H1 (cell line): Measurements from ENCODE around the gene ADGRB2.

Experiments used
- CEBPB ChIP-seq: IDR thresholded peaks from 2 replicates; pipeline ENCODE4 v1.6.1; 2012; ENCODE audit warnings: low read depth, low read length
- EP300 ChIP-seq, 2 experiments: IDR thresholded peaks; 1 replicate in 1 of 2; 2 replicates in 1 of 2; pipeline ENCODE4 v1.6.1; 2011 to 2012; ENCODE audit warnings: low read depth in 2 of 2, low read length in 2 of 2, mild to moderate bottlenecking in 2 of 2, borderline replicate concordance in 1 of 2, inconsistent platforms in 1 of 2, moderate library complexity in 1 of 2
- EZH2 ChIP-seq: fragments of 200-600 bp; sonication (generic); IDR thresholded peaks from 2 replicates; pipeline ENCODE4 v1.7.1; 2012; ENCODE audit warnings: low read depth, mild to moderate bottlenecking, moderate library complexity, low read length, inconsistent platforms; ENCODE audit not compliant: severe bottlenecking
- JUND ChIP-seq: IDR thresholded peaks from 2 replicates; pipeline ENCODE4 v1.6.1; 2011; ENCODE audit warnings: mild to moderate bottlenecking, improper control_type of control experiment, low read length
- KDM4A ChIP-seq: IDR thresholded peaks from one replicate; pipeline ENCODE4 v1.7.1; 2012; ENCODE audit warnings: low read depth, mild to moderate bottlenecking, moderate library complexity, low read length, inconsistent platforms; ENCODE audit not compliant: severe bottlenecking
- NANOG ChIP-seq: IDR thresholded peaks from 2 replicates; pipeline ENCODE4 v1.6.1; 2011; ENCODE audit warnings: low read length, low read depth, mild to moderate bottlenecking, inconsistent platforms; ENCODE audit not compliant: insufficient read depth, poor library complexity, severe bottlenecking
- POLR2A ChIP-seq, 2 experiments: IDR thresholded peaks; 1 replicate in 1 of 2; 2 replicates in 1 of 2; pipeline ENCODE4 v1.6.1; 2011; ENCODE audit warnings: low read depth in 2 of 2, low read length in 2 of 2, mild to moderate bottlenecking in 2 of 2; ENCODE audit errors: control extremely low read depth in 1 of 2
- RNF2 ChIP-seq: fragments of 200-900, 300-1000 bp; sonication (generic); IDR thresholded peaks from 2 replicates; pipeline ENCODE4 v1.7.1; 2016; ENCODE audit warnings: borderline replicate concordance, low read depth, mild to moderate bottlenecking, antibody characterized with exemption, low read length; ENCODE audit not compliant: poor library complexity, severe bottlenecking; ENCODE audit errors: missing control alignments
- ZNF274 ChIP-seq: IDR thresholded peaks from 2 replicates; pipeline ENCODE4 v1.7.0; 2012; ENCODE audit warnings: low read length, borderline replicate concordance; ENCODE audit errors: extremely low read depth
- TF ChIP-seq, protein P1 (sequence below): IDR thresholded peaks from 2 replicates; pipeline ENCODE4 v1.6.1; 2011; ENCODE audit warnings: low read depth, mild to moderate bottlenecking, low read length; ENCODE audit not compliant: insufficient read depth
- TF ChIP-seq, protein P2 (sequence below), 3 experiments: IDR thresholded peaks; 1 replicate in 2 of 3; 2 replicates in 1 of 3; pipeline versions ENCODE4 v1.5.1 to v1.6.1; 2011; ENCODE audit warnings: low read length in 3 of 3, mild to moderate bottlenecking in 3 of 3, inconsistent platforms in 2 of 3, low read depth in 1 of 3, moderate library complexity in 1 of 3; ENCODE audit not compliant: insufficient read depth in 1 of 3; ENCODE audit errors: control extremely low read depth in 1 of 3

DNA sequence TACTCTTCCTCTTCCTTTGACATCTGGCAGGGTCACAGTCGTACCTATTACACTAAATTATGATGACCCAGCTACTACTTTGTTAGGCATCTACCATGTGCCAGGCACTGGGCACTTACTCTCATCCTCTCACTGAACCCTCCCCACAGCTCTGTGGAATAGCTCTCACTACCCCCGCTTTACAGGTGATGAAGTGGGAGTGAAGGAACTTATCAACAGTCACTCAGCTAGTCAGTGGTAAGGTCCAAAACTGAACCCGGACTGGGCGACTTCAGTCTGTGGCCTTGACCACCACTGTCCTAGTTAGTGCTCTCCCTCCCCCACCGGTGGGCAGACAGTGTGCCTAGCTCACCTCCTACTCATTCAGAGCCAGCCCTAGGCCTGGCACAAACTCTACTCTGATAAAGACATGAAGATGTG lies 12.3 kb downstream of the ADGRB2 start:
- TF ChIP-seq EZH2 = no peak
- TF ChIP-seq, protein P1, sequence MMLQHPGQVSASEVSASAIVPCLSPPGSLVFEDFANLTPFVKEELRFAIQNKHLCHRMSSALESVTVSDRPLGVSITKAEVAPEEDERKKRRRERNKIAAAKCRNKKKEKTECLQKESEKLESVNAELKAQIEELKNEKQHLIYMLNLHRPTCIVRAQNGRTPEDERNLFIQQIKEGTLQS = no peak
- TF ChIP-seq, protein P2, sequence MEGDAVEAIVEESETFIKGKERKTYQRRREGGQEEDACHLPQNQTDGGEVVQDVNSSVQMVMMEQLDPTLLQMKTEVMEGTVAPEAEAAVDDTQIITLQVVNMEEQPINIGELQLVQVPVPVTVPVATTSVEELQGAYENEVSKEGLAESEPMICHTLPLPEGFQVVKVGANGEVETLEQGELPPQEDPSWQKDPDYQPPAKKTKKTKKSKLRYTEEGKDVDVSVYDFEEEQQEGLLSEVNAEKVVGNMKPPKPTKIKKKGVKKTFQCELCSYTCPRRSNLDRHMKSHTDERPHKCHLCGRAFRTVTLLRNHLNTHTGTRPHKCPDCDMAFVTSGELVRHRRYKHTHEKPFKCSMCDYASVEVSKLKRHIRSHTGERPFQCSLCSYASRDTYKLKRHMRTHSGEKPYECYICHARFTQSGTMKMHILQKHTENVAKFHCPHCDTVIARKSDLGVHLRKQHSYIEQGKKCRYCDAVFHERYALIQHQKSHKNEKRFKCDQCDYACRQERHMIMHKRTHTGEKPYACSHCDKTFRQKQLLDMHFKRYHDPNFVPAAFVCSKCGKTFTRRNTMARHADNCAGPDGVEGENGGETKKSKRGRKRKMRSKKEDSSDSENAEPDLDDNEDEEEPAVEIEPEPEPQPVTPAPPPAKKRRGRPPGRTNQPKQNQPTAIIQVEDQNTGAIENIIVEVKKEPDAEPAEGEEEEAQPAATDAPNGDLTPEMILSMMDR (IDR thresholded peaks at IDR 0.05; ENCODE audit: control extremely low read depth in 1 of 3, insufficient read depth in 1 of 3, low read depth in 1 of 3, low read length in 3 of 3) = no peak
- no peak for TF ChIP-seq JUND
- no peak for TF ChIP-seq RNF2
- no peak for TF ChIP-seq NANOG
- TF ChIP-seq POLR2A (IDR thresholded peaks at IDR 0.05; ENCODE audit: control extremely low read depth in 1 of 2, low read depth in 2 of 2, low read length in 2 of 2) = no peak
- no peak for TF ChIP-seq ZNF274
- no peak for TF ChIP-seq KDM4A
- no peak for TF ChIP-seq CEBPB
- TF ChIP-seq EP300 (IDR thresholded peaks at IDR 0.05; ENCODE audit: borderline replicate concordance in 1 of 2, low read depth in 2 of 2, low read length in 2 of 2) = no peak
